ENCODE data around the gene MAP3K12. TPM values are rescaled to one million over a fixed set of nuclear protein-coding genes. Genes with fewer than 3 reads are reported as not detected.

Gene MAP3K12
- total and polyA plus RNA-seq, 2 donors (not counting 1 experiment from before 2014, with no cell fraction given), result 31.6 to 40.8 TPM

GRCh38 chr12:53459097-53459496, 40.2 kb downstream of the MAP3K12 start:
- peaks cover 8% of the 10 kb centered on the region for H3K4me1 ChIP-seq (ENCODE audit: control insufficient read depth, extremely low read depth, insufficient read depth, low read length)
- no peaks in the 10 kb centered on the region for H3K9me3 ChIP-seq (ENCODE audit: control insufficient read depth, insufficient read depth, low read depth, low read length)
- DNase-seq (ENCODE audit: low read depth in 2 of 2), result no peak
- H3K4me3 ChIP-seq (replicated peaks in 1 of 4; ENCODE audit: control extremely low read depth in 1 of 4, insufficient read depth in 1 of 4, low read depth in 3 of 4, low read length in 4 of 4), result no peak overlapping the region
- peaks cover 88% of the 10 kb centered on the region for H3K79me2 ChIP-seq (ENCODE audit: control insufficient read depth, insufficient read depth, low read length)
- no peak overlapping the region for H3K4me2 ChIP-seq (ENCODE audit: extremely low read depth, insufficient read depth, low read length)
- H3K27me3 ChIP-seq (ENCODE audit: control insufficient read depth, insufficient read depth, low read length), result no peaks in the 10 kb centered on the region
- TF ChIP-seq EZH2 (IDR thresholded peaks at IDR 0.05; ENCODE audit: low read length, missing control alignments), result no peak
- TF ChIP-seq, protein P1, sequence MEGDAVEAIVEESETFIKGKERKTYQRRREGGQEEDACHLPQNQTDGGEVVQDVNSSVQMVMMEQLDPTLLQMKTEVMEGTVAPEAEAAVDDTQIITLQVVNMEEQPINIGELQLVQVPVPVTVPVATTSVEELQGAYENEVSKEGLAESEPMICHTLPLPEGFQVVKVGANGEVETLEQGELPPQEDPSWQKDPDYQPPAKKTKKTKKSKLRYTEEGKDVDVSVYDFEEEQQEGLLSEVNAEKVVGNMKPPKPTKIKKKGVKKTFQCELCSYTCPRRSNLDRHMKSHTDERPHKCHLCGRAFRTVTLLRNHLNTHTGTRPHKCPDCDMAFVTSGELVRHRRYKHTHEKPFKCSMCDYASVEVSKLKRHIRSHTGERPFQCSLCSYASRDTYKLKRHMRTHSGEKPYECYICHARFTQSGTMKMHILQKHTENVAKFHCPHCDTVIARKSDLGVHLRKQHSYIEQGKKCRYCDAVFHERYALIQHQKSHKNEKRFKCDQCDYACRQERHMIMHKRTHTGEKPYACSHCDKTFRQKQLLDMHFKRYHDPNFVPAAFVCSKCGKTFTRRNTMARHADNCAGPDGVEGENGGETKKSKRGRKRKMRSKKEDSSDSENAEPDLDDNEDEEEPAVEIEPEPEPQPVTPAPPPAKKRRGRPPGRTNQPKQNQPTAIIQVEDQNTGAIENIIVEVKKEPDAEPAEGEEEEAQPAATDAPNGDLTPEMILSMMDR (conservative IDR thresholded peaks at IDR 0.05 in 1 of 2, IDR thresholded peaks at IDR 0.05 in 1 of 2; ENCODE audit: low read depth in 1 of 2, low read length in 2 of 2), result no peak
- no peak overlapping the region for H2AFZ ChIP-seq (ENCODE audit: low read length)
- peaks cover 38% of the 10 kb centered on the region for H3K36me3 ChIP-seq (ENCODE audit: control insufficient read depth, insufficient read depth, low read length)
- no peak overlapping the region for H3K27ac ChIP-seq (ENCODE audit: insufficient read depth, low read length)
- H4K20me1 ChIP-seq (ENCODE audit: control insufficient read depth, extremely low read depth, insufficient read depth, low read length), result peaks cover 9% of the 10 kb centered on the region
- H3K9ac ChIP-seq (ENCODE audit: insufficient read depth, low read length), result no peak overlapping the region

DNA sequence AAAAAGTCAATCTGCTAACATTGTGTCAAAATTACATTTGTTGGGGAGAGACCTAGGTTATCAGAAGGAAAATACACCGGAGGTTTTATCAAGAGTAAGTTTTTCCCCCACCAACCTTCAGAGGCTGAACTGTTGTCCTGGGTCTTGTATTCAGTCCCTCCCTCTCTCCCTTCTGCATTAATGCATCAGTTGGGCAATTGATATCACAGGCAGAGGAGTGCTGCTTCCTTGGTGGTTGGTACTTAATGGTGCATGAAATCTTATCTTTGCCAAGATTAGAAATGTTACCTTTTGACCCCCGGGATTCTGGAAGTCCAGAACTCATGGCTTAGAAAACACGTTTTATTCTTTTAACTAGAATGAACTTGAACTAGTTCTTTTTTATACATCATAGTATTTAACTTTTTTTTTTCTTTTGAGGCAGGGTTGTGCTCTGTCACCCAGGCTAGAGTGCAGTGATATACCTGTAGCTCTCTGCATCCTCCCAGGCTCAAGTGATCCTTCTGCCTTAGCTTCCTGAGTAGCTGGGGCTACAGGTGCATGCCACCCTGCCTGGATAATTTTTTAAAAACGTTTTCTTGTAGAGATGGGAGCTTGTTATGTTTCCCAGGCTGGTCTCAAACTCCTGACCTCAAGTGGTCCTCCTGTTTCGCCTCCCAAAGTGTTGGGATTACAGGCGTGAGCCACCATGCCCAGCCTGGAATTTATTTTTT, 42.4 kb downstream of the MAP3K12 start:
- Histone ChIP-seq H3K4me1 (ENCODE audit: control insufficient read depth, extremely low read depth, insufficient read depth, low read length) (peaks cover 8% of the 10 kb centered on the region), H3K4me2 (ENCODE audit: extremely low read depth, insufficient read depth, low read length) (no peak overlapping the region), H4K20me1 (ENCODE audit: control insufficient read depth, extremely low read depth, insufficient read depth, low read length) (peaks cover 17% of the 10 kb centered on the region), H3K27ac (ENCODE audit: insufficient read depth, low read length) (no peak overlapping the region), H3K9me3 (ENCODE audit: control insufficient read depth, insufficient read depth, low read depth, low read length) (no peaks in the 10 kb centered on the region), H3K79me2 (ENCODE audit: control insufficient read depth, insufficient read depth, low read length) (peaks cover 86% of the 10 kb centered on the region), H3K4me3 (replicated peaks in 1 of 4; ENCODE audit: control extremely low read depth in 1 of 4, insufficient read depth in 1 of 4, low read depth in 3 of 4, low read length in 4 of 4) (no peak overlapping the region), H2AFZ (ENCODE audit: low read length) (no peak overlapping the region), H3K27me3 (ENCODE audit: control insufficient read depth, insufficient read depth, low read length) (no peaks in the 10 kb centered on the region), H3K36me3 (ENCODE audit: control insufficient read depth, insufficient read depth, low read length) (peaks cover 28% of the 10 kb centered on the region), H3K9ac (ENCODE audit: insufficient read depth, low read length) (no peak overlapping the region)
- DNase-seq (ENCODE audit: low read depth in 2 of 2), result no peak
- TF ChIP-seq, protein P1 (conservative IDR thresholded peaks at IDR 0.05 in 1 of 2, IDR thresholded peaks at IDR 0.05 in 1 of 2; ENCODE audit: low read depth in 1 of 2, low read length in 2 of 2), result no peak

- no peak for DNase-seq (ENCODE audit: low read depth in 2 of 2)
- H4K20me1 ChIP-seq (ENCODE audit: control insufficient read depth, extremely low read depth, insufficient read depth, low read length), result peaks cover 17% of the 10 kb centered on the region
Measured at GRCh38 chr12:53454707-53455106, 44.6 kb downstream of the MAP3K12 start.

More at GRCh38 chr12:53454707-53455106, 44.6 kb downstream of the MAP3K12 start:
- Histone ChIP-seq H3K27me3 (ENCODE audit: control insufficient read depth, insufficient read depth, low read length) (no peaks in the 10 kb centered on the region), H3K27ac (ENCODE audit: insufficient read depth, low read length) (no peak overlapping the region), H3K9ac (ENCODE audit: insufficient read depth, low read length) (no peak overlapping the region), H3K4me3 (replicated peaks in 1 of 4; ENCODE audit: control extremely low read depth in 1 of 4, insufficient read depth in 1 of 4, low read depth in 3 of 4, low read length in 4 of 4) (peak overlapping the region in 3 of 4 experiments; percentile 8 to 100 (median 94)), H2AFZ (ENCODE audit: low read length) (no peak overlapping the region), H3K9me3 (ENCODE audit: control insufficient read depth, insufficient read depth, low read depth, low read length) (no peaks in the 10 kb centered on the region), H3K4me1 (ENCODE audit: control insufficient read depth, extremely low read depth, insufficient read depth, low read length) (peaks cover 4% of the 10 kb centered on the region), H3K4me2 (ENCODE audit: extremely low read depth, insufficient read depth, low read length) (peak overlapping the region; percentile 61), H3K36me3 (ENCODE audit: control insufficient read depth, insufficient read depth, low read length) (peaks cover 20% of the 10 kb centered on the region), H3K79me2 (ENCODE audit: control insufficient read depth, insufficient read depth, low read length) (peaks cover 66% of the 10 kb centered on the region)
- TF ChIP-seq, protein P1 (conservative IDR thresholded peaks at IDR 0.05 in 1 of 2, IDR thresholded peaks at IDR 0.05 in 1 of 2; ENCODE audit: low read depth in 1 of 2, low read length in 2 of 2), result no peak
- TF ChIP-seq EZH2 (IDR thresholded peaks at IDR 0.05; ENCODE audit: low read length, missing control alignments), result no peak

All from fibroblast of lung (primary cell).